GM11168 (cell line): Measurements from ENCODE around the gene RORC.
"Not testable (repeated sequence)": the region's sequence is repeated elsewhere in the genome, so short reads cannot be mapped to it uniquely, and the experiment has no call there.

Experiments
- in situ Hi-C: fragments of 300-500 bp; cut with MboI; formaldehyde crosslinking; loops from one replicate; pipeline ENCODE4 v1.12.0; 2022; ENCODE audit warnings: low sequenced_read_pairs; ENCODE audit not compliant: unreplicated experiment

Gene RORC

DNA sequence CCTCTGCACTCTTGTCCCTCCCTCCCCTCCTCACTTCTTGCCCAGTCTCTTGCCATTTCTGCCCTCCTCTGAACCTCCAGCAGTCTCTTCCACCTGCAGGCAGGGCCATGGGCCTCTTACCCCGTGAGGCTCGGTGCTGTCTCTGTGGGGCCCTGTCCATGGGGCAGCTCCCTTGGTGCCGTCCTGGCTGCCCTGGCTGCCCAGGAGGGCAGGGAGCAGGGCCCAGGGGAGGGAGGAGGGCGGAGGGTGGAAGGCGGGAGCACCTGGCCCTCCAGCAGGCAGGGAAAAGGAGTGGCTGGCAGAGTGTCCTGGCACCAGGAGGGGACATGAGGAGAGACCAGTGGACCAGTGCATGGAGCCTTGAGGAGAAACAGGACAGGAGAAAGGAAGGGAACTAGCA, at the start of gene RORC:
Gene RORC (minus strand): TSS at position 198 of the 400 bp plus-strand sequence. CDS start 38 bp downstream, at position 160.
- in situ Hi-C loops: no loop called here

DNA sequence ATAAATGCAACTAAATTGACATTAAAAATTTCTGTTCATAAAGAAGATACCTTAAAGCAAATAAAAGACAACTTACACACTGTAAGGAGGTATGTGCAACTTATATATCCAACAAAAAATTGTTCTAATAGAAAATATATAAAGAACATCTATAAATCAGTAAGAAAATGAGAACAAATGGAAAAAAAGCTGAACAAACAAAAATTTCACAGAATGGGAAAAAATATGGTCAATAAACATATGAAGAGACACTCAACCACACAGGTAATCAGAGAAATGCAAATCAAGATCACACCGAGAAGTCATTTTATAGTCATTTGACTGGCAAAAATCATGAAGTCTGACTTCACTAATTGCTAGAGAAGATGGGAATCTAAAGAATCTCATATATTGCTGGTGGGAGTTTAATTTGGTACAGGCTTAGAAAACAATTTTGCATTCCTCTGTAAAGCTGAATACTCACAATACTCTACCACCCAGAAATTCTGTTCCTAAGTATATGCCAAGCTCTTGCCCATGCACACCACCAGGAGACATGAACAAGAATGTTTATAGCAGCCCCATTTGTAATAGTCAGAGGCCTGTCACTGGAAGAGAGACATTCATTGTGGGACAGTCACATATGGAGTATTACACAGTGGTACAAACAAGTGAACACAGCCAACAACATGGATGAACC, 44.0 kb upstream of the RORC start:
- in situ Hi-C loops: no loop called here

DNA sequence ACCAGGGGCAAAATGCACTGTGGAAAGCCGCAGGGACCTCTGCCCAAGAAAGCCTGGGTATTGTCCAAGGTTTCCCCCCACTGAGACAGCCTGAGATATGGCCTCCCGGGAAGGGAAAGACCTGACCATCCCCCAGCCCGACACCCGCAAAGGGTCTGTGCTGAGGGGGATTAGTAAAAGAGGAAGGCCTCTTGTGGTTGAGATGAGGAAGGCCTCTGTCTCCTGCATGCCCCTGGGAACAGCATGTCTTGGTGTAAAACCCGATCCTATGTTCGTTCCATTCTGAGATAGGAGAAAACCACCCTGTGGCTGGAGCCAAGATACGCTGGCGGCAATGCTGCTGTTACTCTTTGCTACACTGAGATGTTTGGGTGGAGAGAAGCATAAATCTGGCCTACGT, 41.2 kb upstream of the RORC start:
- in situ Hi-C loops: not testable (repeated sequence)

DNA sequence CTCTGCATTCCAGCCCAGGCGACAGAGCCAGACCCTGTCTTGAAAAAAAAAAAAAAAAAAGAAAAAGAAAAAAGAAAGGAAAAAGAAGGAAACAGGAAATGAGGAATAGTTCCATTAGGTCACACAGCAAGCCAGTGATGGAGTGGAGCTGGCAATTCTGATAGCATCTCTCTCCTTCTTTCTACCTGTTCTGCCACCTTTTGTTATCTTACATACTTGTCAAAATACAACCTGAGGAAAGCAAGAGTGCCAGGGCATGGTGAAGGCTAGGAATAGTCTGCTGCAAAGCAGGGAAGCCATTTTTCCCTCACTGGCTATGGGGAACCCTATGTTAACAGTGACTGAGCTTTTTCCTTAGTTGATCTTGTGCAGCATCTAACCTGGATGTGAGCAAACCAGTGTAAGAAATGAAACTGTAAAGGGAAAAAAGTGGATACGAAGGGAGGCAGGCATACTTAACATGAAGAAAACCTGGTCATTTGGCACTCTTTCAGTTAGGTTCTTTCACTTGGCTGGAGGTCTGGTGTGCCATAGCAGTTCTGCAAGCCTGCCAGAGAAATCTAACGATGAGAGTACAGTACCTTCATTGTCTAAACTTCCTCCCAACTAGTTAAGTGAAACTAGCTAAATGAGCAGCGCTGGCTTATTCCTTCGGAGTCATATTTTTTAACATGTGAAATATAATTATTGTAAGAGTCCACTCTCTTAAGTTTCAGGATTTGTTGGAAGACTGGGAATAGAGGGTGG, 39.9 kb upstream of the RORC start:
- in situ Hi-C loops: no loop called here

DNA sequence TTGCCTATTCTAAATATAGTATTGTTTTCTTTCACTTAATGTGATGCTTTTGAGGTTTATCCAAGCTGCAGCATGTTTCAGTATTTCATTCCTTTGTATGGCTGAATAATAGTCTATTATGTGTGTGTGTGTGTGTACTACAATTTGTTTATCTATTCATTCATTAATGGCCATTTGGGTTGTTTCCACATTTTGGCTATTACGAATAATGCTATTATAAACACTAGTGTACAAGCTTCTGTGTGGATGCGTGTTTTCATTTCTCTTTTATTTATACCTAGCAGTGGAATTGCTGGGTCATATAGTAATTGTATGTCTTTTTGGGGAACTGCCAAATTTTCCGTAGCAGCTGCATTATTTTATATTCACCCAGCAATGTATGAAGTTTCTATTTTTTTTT, 36.9 kb upstream of the RORC start:
- in situ Hi-C loops: no loop called here

DNA sequence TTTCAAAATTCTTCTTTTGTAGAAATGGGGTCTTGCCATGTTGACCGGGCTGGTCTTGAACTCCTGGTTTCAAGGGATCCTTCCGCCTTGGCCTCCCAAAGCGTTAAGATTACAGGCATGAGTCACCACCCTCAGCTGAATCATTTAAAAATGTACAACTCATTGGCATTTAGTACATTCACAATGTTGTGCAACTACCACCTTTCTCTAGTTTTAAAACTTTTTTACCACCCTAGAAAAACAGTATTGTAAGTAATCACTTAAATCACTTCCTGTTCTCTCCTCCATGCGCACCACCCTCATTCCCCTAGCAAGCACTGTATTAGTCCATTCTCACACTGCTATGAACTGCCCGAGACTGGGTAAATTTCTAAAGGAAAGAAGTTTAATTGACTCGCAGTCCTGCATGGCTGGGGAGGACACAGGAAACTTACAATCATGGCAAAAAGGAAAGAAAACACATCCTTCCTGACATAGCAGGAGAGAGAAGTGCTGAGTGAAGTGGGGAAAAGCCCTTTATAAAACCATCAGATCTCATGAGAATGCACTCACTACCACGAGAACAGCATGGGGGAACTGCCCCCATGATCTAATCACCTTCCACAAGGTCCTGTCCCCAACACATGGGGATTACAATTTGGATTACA, 36.3 kb upstream of the RORC start:
- in situ Hi-C loops: no loop called here

DNA sequence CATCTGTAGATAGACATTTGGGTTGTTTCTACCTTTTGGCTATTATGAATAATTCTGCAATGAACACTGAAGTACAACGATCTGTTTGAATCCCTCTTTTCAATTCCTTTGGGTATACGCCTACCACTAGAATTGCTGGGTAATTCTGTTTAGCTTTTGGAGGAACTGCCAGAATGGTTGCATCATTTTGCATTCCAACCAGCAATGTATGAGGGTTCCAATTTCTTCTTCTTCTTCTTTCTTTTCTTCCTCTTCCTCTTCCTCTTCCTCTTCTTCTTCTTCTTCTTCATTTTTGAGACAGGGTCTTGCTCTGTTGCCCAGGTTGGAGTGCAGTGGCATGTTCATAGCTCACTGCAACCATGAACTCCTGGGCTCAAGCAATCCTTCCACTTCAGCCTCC, 35.7 kb upstream of the RORC start:
- in situ Hi-C loops: no loop called here

DNA sequence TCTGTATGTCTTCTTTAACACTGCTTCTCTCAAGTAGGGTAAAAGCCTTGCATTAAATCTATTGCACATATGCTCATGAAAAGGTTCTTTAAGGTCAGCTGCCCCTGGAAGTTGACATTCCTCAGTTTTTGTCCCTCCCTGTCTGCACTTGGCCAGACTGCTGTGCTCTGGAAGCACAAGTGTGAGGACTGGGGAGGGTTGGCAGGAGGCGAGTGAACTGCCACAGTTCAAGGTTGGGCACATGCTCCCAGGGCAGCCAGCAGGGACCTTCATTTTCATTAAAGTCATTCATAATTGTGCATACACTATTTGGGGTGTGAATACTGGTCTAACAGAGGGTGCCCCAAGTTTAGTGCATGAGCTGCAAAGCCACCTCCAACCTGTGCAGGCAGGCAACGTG, 32.8 kb upstream of the RORC start:
- in situ Hi-C loops: no loop called here

DNA sequence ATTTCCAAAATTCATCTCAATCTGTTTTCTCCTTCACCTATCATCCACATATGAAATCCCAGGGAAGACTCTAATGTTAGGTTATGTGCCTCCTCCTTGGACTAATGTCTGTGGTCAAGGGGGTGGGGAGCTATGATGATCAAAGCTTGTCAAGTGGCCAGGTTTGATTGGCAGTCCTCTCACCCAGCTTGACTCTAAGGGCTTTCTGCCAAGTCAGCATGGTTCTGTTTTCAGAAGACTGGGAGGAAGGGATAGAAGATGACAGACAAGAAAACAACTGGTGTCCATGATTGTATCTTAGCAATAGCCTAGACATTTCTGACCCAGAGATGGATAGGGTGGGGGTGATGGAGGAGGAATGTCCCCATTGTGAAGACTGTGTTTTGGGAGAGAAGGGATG, 31.0 kb upstream of the RORC start:
- in situ Hi-C loops: no loop called here

DNA sequence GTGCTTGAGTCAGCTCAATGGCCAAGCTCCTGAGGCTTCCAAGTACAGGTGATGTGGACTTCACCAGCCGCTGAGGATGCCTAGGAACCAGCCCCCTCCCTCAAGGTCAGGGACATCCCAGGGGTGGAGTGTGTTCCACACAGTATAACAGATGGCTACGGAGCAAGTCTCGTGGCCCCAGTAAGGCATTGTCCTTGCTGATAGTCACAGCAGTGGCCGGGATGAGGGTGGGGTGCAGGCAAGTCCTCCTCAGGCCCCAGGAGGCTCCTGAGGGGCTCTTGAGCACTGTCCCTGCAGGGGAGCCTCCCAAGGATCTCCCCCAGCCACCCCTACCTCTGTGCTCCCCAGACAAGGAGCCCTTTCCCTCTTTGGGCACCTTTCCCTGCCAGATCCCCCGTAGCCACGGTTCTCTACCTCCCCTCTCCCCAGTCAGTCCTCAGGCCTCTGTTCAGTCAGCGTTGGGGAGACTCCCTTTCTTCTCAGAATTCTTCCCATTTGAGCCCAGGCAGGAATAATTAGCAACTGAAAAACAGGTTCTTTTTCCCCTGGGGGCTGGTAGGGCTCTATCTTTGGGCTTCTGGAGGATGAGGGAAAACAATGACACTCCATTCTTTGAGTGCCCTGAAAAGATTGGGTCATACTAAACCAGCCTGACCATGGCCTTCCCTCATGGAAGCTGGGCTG, 29.0 kb upstream of the RORC start:
- in situ Hi-C loops: no loop called here

DNA sequence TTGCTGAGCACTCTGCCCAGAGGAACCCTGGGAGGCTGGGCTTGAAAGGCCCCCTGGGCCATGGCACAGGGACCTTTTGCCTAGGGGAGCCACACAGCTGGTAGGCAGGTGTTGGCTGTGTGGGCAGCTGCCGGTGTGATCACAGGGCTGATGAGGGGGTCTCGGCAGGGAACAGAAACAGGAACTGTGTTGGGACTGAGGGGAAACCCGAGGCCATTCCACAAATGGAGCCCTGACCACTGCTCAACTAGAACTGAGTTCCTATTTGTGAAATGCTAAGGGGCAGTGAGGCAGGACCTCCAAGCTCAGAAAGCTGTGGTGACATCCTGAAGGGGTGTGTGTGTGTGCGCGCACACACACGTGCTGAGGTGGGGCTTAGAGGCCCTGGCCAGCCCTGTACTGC, 28.3 kb upstream of the RORC start:
- in situ Hi-C loops: no loop called here

DNA sequence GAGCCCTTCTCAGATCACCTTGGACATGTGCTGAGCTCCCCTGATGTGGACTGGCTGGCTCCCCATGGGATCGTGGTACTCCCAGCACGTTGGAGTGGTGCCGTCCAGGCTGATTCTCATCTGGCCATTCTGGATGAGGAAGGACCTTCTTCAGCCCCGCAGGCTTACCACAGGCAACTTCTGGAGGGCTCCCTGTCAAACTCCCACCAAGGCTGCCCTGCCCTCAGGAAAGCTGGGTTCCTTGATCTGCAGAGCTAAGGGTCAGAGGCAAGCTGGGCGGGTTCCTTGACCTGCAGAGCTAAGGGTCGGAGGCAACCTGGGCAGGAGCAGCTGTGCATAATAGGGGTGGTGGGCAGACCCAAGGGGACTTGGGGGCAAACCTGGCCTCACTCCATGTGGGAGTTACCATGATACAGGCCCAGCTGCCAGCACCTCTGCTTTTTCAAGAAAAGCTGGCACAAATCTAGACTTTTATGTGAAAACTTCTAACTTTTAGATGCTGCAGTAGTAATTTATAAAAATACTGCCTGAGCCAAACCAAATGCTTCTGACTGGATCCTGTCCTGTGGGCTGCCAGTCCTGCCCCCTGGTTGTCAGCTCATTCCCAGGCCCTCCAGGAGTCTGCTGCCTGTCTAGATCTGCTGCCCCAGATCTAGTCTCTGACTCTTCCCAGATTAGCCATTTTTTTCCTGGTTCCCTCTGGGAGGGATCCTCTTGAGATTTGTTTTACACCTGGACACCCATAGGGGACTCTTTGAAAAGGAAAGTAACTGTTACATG, 27.5 kb upstream of the RORC start:
- in situ Hi-C loops: no loop called here

DNA sequence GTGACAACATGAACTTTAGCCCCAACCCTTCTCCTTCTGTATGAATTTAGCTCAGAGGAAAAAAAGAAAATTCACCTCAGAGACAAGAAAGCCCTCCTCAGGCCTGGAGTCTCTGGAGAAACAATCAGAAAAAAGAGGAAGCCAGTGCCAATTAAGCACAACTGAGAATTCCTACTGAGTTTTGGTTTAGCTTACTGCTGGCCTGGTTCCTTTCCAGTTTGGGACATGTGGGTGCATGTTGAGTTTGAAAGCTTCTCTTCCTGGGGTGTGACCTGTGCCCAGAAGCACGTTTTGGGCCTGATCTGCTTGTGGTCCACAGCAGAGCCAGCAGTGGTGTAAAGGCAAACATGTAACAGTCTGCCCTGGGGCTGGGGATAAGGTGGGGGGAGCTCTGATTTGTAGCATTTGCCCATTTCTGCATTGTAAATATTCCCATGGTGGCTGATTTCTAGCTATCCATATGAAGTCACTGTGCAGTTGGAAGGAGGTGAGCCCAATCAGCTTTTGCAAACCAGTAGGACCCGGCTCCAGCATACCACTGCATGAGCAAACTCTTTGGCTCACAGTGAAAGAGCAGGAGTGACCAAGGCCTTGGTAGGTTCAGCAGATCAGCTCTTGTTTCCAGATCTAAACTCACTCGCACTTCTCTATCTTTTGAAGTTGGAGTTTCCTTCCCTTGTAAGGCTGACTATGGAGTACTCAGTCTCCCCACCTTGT, 26.6 kb upstream of the RORC start:
- in situ Hi-C loops: no loop called here

DNA sequence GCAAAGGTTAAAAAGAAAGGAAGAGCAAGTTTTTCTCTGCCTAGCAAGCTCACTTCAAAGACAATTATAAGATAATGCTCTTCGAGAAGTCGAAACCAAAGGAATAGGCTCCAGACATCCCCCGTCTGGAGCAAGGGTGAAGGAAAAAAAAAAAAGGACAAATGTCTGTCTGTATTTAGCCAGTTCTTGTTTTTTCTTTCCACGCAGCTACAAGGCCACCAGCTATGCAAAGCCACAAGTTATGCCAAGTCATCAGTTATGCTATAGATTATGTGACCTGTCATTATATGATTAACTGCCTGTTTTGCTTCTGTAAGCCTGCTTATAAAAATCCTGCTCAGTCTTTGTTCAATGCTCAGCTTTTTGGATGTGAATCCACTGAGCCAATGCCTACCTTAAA, 24.3 kb upstream of the RORC start:
- in situ Hi-C loops: no loop called here

DNA sequence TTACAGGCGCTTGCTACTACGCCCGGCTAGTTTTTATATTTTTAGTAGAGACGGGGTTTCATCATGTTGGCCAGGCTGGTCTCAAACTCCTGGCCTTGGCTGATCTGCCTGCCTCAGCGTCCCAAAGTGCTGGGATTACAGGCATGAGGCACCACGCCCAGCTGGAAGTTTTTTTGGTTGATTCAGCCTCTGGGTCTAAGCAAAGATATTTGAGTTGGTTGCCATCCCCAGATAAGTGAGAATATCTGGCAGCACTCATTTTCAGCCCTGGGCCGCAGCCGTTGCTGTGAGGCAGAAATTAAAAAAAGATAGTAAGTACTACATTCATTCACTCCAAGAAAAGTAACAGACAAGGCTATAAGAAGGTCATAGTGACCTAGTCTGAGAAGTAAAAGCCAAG, 23.9 kb upstream of the RORC start:
- in situ Hi-C loops: not testable (repeated sequence)

DNA sequence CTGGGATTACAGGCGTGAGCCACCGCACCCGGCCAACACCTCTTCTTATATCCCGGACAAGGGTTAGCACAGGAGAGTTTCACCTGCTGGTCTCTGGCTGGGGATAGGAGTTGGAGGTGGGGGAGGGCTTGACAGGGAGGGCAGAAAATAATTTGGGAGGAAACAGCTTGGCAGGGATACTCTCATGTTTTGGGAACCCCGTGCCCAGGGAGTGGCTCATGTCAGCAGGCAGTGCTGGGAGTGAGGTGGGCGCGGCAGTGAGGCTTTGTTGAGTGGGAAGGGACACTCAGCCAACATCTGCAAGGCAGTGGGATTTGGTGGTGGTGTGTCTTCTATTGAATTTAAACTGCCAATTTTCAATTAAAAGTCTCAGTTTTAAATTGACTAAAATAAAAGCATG, 23.1 kb upstream of the RORC start:
- in situ Hi-C loops: no loop called here

DNA sequence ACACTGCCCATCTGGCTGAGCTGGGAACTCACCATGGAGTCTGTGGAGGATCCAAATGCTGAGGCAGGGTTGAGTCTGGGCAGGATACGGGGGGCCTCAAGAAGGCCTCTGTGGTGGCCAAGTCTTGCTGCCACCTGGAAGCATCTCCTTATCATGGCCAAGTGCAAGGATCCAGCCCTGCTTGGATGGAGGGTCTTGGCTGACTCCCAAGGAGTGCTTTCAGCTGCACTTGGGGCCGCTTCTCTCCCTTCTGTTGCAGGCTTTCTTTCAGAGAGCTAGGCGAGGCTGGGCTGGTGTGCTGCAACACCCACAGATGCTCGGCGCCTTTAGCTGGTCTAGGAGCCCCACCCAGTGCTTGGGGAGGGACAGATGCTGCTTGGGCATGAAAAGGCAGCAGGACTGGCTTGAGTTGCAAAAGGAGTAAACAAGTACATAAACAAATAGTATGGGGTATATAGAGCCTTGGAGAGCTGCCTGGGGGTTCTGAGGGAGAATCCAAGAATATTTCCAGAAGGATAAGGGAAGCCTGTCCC, 21.9 kb upstream of the RORC start, which contains the start of gene THEM5:
Gene THEM5 (minus strand): TSS at position 302 of the 533 bp plus-strand sequence. CDS start 147 bp downstream, at position 155.
- in situ Hi-C loops: no loop called here

DNA sequence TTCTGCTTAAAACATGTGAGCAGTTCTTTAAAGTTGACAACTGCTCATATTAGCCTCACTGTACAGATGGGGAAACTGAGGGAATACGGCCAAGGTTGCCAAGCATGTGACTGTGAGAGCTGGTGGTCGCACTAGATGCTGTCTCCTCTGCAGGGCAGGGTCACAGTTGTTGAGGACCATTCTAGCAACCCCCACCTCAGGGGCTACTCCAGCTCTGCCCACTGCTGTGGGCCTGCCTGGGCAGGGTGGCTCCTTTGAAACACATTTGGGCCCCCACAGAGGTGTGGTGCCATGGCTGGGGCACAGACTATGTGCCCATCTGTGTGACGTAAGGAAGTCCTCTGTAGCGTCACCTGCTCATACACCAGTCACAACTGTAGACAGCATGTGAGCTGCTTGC, 21.1 kb upstream of the RORC start:
- in situ Hi-C loops: no loop called here

DNA sequence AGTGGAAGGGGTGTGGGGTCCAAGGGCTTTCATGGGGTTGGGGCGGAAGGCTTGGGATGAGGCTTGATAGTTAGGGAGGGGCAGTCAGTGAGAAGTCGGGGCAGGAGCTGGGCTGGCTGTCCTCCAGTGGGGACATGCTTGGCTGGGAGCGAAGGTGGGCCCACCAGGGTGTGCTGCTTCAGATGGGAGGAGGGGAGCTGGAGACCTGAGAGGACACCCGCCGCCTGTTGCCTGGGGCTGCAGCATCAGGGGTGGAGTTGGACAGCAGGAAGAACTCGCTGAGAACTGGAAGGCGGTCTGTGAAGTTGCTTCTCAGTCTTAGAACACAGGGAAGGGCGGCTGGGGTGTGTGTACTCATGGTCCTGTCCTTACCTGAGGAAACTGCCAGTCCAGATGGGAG, 20.3 kb upstream of the RORC start:
- in situ Hi-C loops: no loop called here
